Aorta (tissue), 5 donors: ENCODE data around the gene JUNB. TPM values are rescaled to one million over a fixed set of nuclear protein-coding genes. Genes with fewer than 3 reads are reported as not detected.
"Not testable (repeated sequence)": the region's sequence is repeated elsewhere in the genome, so short reads cannot be mapped to it uniquely, and the experiment has no call there.

Experiments
- ATAC-seq: fragments of 200-7000 bp; cut with Tn5 transposase; one replicate; pipeline ENCODE4 v1.9.1; 2022; ENCODE audit warnings: moderate library complexity; ENCODE audit not compliant: low FRiP score
- DNase-seq, 2 donors: peaks; one replicate each; pipeline ENCODE4 v3.0.0-alpha.2; 2020
- H3K27ac ChIP-seq, 2 donors: one replicate each; pipeline ENCODE4 v1.5.1; 2013; ENCODE audit warnings: low read length in 2 of 2, mild to moderate bottlenecking in 2 of 2, moderate library complexity in 2 of 2, control low read depth in 1 of 2, inconsistent platforms in 1 of 2, low read depth in 1 of 2
- H3K27me3 ChIP-seq, 2 donors: one replicate each; pipeline ENCODE4 v1.6.1; 2013; ENCODE audit warnings: control low read depth in 1 of 2, low read length in 1 of 2, mild to moderate bottlenecking in 1 of 2, moderate library complexity in 1 of 2; ENCODE audit not compliant: insufficient read depth in 2 of 2, control insufficient read depth in 1 of 2
- H3K36me3 ChIP-seq, 2 donors: one replicate each; pipeline ENCODE4 v1.6.1; 2013; ENCODE audit warnings: control low read depth in 1 of 2, low read length in 1 of 2, mild to moderate bottlenecking in 1 of 2; ENCODE audit not compliant: insufficient read depth in 2 of 2, control insufficient read depth in 1 of 2
- H3K4me1 ChIP-seq, 2 donors: one replicate each; pipeline ENCODE4 v1.6.1; 2013; ENCODE audit warnings: low read length in 2 of 2, control low read depth in 1 of 2, mild to moderate bottlenecking in 1 of 2, moderate library complexity in 1 of 2; ENCODE audit not compliant: insufficient read depth in 2 of 2, control insufficient read depth in 1 of 2
- H3K4me3 ChIP-seq, 2 donors: one replicate each; pipeline ENCODE4 v1.5.1; 2013; ENCODE audit warnings: low read length in 2 of 2, control low read depth in 1 of 2, mild to moderate bottlenecking in 1 of 2
- H3K9me3 ChIP-seq: one replicate; pipeline ENCODE4 v1.6.1; 2013; ENCODE audit warnings: mild to moderate bottlenecking, low read length; ENCODE audit not compliant: control insufficient read depth
- WGBS, 2 donors: extraction: QIAGEN DNeasy Blood & Tissue Kit; methylation state at CpG; one replicate each; pipeline ENCODE4 v1.1.7; 2013; 5-methylcytosine and 5-hydroxymethylcytosine counted together
- intact Hi-C, 2 donors: fragments of 100-400 bp; cut with DNase I; formaldehyde crosslinking; loops; one replicate each; pipeline versions ENCODE4 v1.14.2 to v1.15.0; 2022
- polyA plus RNA-seq, 2 donors: library from polyadenylated mRNA; stranded (reverse); fragments of 200-250 nt; gene quantifications; one replicate each; pipeline ENCODE4 v1.2.3, GENCODE V29; 2013
- total RNA-seq, 2 donors: library from RNA; stranded (reverse); fragmentation: NEBNext Ultra II Directional; extraction: Animal tissue kit (Norgen Biotek cat#: 25700); gene quantifications; one replicate each; pipeline ENCODE4 v1.2.1, GENCODE V29; 2021
- donor health status: healthy with polysubstance abuse.
- donor health status: Bipolar disorder and iron deficiency.
- donor health status: DM: no; HTN: no; CAD: no.
- donor health status: DM: no; HTN: no; CAD: no.
- donor health status: DM: yes; HTN: yes; CAD: no.

The JUNB gene
- total and polyA plus RNA-seq, 4 donors, result 97.0 to 623 (median 429) TPM

GRCh38 chr19:12802267-12803106 is 11.2 kb downstream of the JUNB start:
- peak overlapping the region; percentile 51 to 59 for H3K4me3 ChIP-seq
- ATAC-seq, result no peak

GRCh38 chr19:12804051-12804450 is 12.8 kb downstream of the JUNB start:
- no peak overlapping the region for H3K4me3 ChIP-seq
- no peaks in the 10 kb centered on the region for H3K27me3 ChIP-seq
- H3K4me1 ChIP-seq, result no peaks in the 10 kb centered on the region
- H3K27ac ChIP-seq, result no peak overlapping the region
- WGBS, 2 donors, result 91 to 94% methylated on average over 26 of the region's 26 CpGs
- intact Hi-C loops, result loop anchor here in 1 of 2 donors (5.0 kb wide), 1 partner anchor 42 kb away; no protein-coding TSS in a partner anchor
- no peak for ATAC-seq
- H3K36me3 ChIP-seq, result no peaks in the 10 kb centered on the region
- no peak for DNase-seq
- no peaks in the 10 kb centered on the region for H3K9me3 ChIP-seq

More at GRCh38 chr19:12802267-12803106, 11.2 kb downstream of the JUNB start:
- H3K27me3 ChIP-seq, result no peaks in the 10 kb centered on the region
- no peaks in the 10 kb centered on the region for H3K36me3 ChIP-seq
- no peaks in the 10 kb centered on the region for H3K9me3 ChIP-seq
- H3K4me1 ChIP-seq, result no peaks in the 10 kb centered on the region
- H3K27ac ChIP-seq, result no peak overlapping the region
- no peak for DNase-seq
- WGBS, 2 donors, result 42 to 44% methylated on average over 22 of the region's 22 CpGs
- intact Hi-C loops, result loop anchor here in 1 of 2 donors (5.0 kb wide), 1 partner anchor 40 kb away; no protein-coding TSS in a partner anchor

- intact Hi-C loops, result loop anchor here (5.0 kb wide), 3 partner anchors 34 to 124 kb away; partner anchors contain the start of gene DHPS (in 1 of the 2)
- Histone ChIP-seq H3K9me3 (no peaks in the 10 kb centered on the region), H3K4me1 (no peaks in the 10 kb centered on the region), H3K27ac (no peak within 1 kb of the TSS), H3K4me3 (peak within 1 kb of the TSS; percentile 7 to 10), H3K27me3 (no peaks in the 10 kb centered on the region), H3K36me3 (no peaks in the 10 kb centered on the region)
- 4% methylated on average over 55 to 66 of the region's 66 CpGs for WGBS, 2 donors
- ATAC-seq, result peak; percentile 89
- peak; percentile 94 to 97 for DNase-seq
Measured at GRCh38 chr19:12806242-12807081, 15.2 kb downstream of the JUNB start, which contains the start of gene RNASEH2A. Gene RNASEH2A (plus strand): TSS chr19:12806584. CDS start chr19:12806674, 90 bp downstream.

GRCh38 chr19:12815088-12815487 is 23.8 kb downstream of the JUNB start:
- WGBS, 2 donors, result 85 to 87% methylated on average over 7 of the region's 7 CpGs
- no peak overlapping the region for H3K27ac ChIP-seq

GRCh38 chr19:12817188-12817587 is 25.9 kb downstream of the JUNB start:
- WGBS, 2 donors, result 92 to 95% methylated on average over 6 of the region's 6 CpGs
- H3K4me1 ChIP-seq, DNase-seq, H3K27me3 ChIP-seq, ATAC-seq, H3K9me3 ChIP-seq, H3K36me3 ChIP-seq, H3K4me3 ChIP-seq, intact Hi-C loops, H3K27ac ChIP-seq: not testable (repeated sequence)

More at GRCh38 chr19:12815088-12815487, 23.8 kb downstream of the JUNB start:
- H3K4me3 ChIP-seq, result no peak overlapping the region
- ATAC-seq (no peak), DNase-seq (no peak)
- intact Hi-C loops, result no loop called here
- H3K27me3 ChIP-seq, result no peaks in the 10 kb centered on the region
- no peaks in the 10 kb centered on the region for H3K4me1 ChIP-seq
- H3K36me3 ChIP-seq, result no peaks in the 10 kb centered on the region
- no peaks in the 10 kb centered on the region for H3K9me3 ChIP-seq

GRCh38 chr19:12817810-12818209 is 26.5 kb downstream of the JUNB start:
- ATAC-seq, result not testable (repeated sequence)
- WGBS, 2 donors, result 94 to 96% methylated on average over 11 of the region's 11 CpGs

GRCh38 chr19:12821761-12822160 is 30.5 kb downstream of the JUNB start:
- H3K9me3 ChIP-seq, result peaks cover 3% of the 10 kb centered on the region
- H3K27me3 ChIP-seq, result no peaks in the 10 kb centered on the region
- H3K4me3 ChIP-seq, result no peak overlapping the region
- no peaks in the 10 kb centered on the region for H3K36me3 ChIP-seq
- intact Hi-C loops, result no loop called here
- no peak for DNase-seq
- no peaks in the 10 kb centered on the region for H3K4me1 ChIP-seq
- ATAC-seq, result no peak
- H3K27ac ChIP-seq, result no peak overlapping the region
- WGBS, 2 donors, result 90 to 92% methylated on average over 2 of the region's 2 CpGs

More at GRCh38 chr19:12817810-12818209, 26.5 kb downstream of the JUNB start:
- intact Hi-C loops, H3K9me3 ChIP-seq, H3K4me3 ChIP-seq, H3K36me3 ChIP-seq, H3K27me3 ChIP-seq, DNase-seq, H3K4me1 ChIP-seq, H3K27ac ChIP-seq: not testable (repeated sequence)

GRCh38 chr19:12825254-12826131 is 34.2 kb downstream of the JUNB start:
- Histone ChIP-seq H3K36me3 (no peaks in the 10 kb centered on the region), H3K4me3 (no peak overlapping the region), H3K4me1 (no peaks in the 10 kb centered on the region), H3K27ac (no peak overlapping the region), H3K9me3 (peaks cover 3% of the 10 kb centered on the region), H3K27me3 (no peaks in the 10 kb centered on the region)
- DNase-seq (no peak), ATAC-seq (no peak)
- WGBS, 2 donors, result 3 to 5% methylated on average over 46 of the region's 46 CpGs
- intact Hi-C loops, result no loop called here
